Colonic mucosa (tissue), 4 donors: ENCODE measurements around the gene SLC24A5. TPM values are rescaled to one million over a fixed set of nuclear protein-coding genes. Genes with fewer than 3 reads are reported as not detected.

ENCODE experiments used
- DNase-seq: peaks from one replicate; pipeline ENCODE4 v3.0.0-alpha.2; 2020
- H3K27ac ChIP-seq: fragments of 200-600 bp; one replicate; pipeline ENCODE4 v1.8.0; 2021
- H3K27me3 ChIP-seq: fragments of 200-600 bp; one replicate; pipeline ENCODE4 v1.8.0; 2021
- H3K36me3 ChIP-seq: fragments of 200-600 bp; one replicate; pipeline ENCODE4 v1.8.0; 2021
- H3K4me1 ChIP-seq: fragments of 200-600 bp; one replicate; pipeline ENCODE4 v1.8.0; 2021; ENCODE audit warnings: mild to moderate bottlenecking
- H3K4me3 ChIP-seq: fragments of 200-600 bp; one replicate; pipeline ENCODE4 v1.8.0; 2021
- H3K9ac ChIP-seq, 2 donors: one replicate each; pipeline ENCODE4 v1.7.0; 2013; ENCODE audit warnings: control low read depth in 2 of 2, low read depth in 2 of 2, low read length in 2 of 2
- H3K9me3 ChIP-seq: fragments of 200-600 bp; one replicate; pipeline ENCODE4 v1.8.0; 2021
- intact Hi-C: fragments of 100-400 bp; cut with DNase I; formaldehyde crosslinking; loops from one replicate; pipeline ENCODE4 v1.14.1; 2022
- total RNA-seq, 2 donors: library from RNA; stranded (reverse); fragmentation: NEBNext Ultra II Directional in 1 of 2; extraction: Animal tissue kit (Norgen Biotek cat#: 25700) in 1 of 2; gene quantifications; one replicate each; pipeline ENCODE4 v1.2.1, GENCODE V29; 2021
- TF ChIP-seq, protein P1 (sequence below): fragments of 200-600 bp; IDR thresholded peaks from one replicate; pipeline ENCODE4 v1.8.0; 2022; ENCODE audit warnings: antibody characterized with exemption, mild to moderate bottlenecking
- donor health status: healthy.
- donor health status: DM: no; HTN: no; CAD: no.
- donor health status: DM: no; HTN: no; CAD: no.

Gene SLC24A5
- total RNA-seq, 2 donors from 2014 or later = not detected

DNA sequence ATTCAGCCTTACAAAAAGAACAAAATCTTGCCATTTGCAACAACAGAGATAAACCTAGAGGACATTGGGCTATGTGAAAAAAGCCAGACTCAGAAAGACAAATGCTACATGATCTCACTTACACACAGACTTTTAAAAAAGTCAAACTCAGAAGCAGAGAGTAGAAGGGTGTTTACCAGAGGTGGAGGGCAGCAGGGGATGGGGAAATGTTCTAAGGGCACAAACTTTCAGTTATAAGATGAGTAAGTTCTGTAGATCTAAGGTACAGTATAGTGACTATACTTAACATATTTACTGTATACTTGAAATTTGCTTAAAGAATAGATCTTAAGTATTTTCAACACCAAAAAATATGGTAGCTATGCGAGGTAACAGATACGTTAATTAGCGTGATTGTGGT, 54.3 kb downstream of the SLC24A5 start:
- Histone ChIP-seq H3K9me3 (no peaks in the 10 kb centered on the region), H3K9ac (no peak overlapping the region), H3K4me1 (no peaks in the 10 kb centered on the region), H3K27me3 (no peaks in the 10 kb centered on the region), H3K27ac (no peak overlapping the region), H3K36me3 (no peaks in the 10 kb centered on the region), H3K4me3 (no peak overlapping the region)
- TF ChIP-seq, protein P1, sequence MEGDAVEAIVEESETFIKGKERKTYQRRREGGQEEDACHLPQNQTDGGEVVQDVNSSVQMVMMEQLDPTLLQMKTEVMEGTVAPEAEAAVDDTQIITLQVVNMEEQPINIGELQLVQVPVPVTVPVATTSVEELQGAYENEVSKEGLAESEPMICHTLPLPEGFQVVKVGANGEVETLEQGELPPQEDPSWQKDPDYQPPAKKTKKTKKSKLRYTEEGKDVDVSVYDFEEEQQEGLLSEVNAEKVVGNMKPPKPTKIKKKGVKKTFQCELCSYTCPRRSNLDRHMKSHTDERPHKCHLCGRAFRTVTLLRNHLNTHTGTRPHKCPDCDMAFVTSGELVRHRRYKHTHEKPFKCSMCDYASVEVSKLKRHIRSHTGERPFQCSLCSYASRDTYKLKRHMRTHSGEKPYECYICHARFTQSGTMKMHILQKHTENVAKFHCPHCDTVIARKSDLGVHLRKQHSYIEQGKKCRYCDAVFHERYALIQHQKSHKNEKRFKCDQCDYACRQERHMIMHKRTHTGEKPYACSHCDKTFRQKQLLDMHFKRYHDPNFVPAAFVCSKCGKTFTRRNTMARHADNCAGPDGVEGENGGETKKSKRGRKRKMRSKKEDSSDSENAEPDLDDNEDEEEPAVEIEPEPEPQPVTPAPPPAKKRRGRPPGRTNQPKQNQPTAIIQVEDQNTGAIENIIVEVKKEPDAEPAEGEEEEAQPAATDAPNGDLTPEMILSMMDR = no peak
- DNase-seq = no peak
- intact Hi-C loops = no loop called here

DNA sequence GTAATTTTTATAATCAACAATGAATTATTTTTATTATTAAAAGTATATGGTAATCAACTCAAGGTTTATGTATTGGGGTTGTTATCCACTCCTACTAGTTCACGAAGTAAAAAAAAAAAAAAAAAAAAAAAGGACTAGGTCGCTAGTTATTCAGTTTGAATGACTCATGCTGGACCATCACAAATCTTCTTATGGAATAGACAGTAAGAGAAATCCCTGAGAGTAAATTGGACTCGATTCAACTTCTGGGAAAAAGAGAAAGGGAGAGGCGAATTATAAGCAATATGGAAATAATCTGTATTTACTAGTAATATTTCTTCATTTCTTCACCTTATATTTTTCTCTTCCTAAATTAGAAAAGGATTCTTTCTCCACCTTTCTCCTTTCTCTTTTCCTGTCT, 55.3 kb downstream of the SLC24A5 start:
- Histone ChIP-seq H3K9me3 (no peaks in the 10 kb centered on the region), H3K4me3 (no peak overlapping the region), H3K36me3 (no peaks in the 10 kb centered on the region), H3K9ac (no peak overlapping the region), H3K4me1 (no peaks in the 10 kb centered on the region), H3K27me3 (no peaks in the 10 kb centered on the region), H3K27ac (no peak overlapping the region)
- intact Hi-C loops = no loop called here
- no peak for DNase-seq
- TF ChIP-seq, protein P1 = no peak

DNA sequence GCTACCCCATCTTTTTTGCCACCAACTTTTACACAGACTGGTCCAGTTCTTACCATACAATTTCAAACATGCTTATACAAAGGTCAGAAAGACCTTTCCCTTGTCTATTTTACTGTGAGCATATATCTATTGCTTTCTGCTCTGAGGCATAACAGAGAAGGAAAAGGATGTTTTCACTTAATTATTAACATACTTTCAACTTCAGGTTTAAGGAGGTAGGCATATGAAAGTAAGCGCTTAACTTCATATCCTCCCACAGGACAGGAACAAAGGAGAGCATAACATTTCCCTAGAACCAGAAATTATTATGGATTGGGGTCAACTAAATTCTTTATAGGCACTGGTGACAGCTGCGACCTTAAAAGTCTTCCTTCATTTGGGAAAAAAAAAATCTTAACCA, 56.2 kb downstream of the SLC24A5 start:
- H3K27me3 ChIP-seq = no peaks in the 10 kb centered on the region
- H3K27ac ChIP-seq = no peak overlapping the region
- peak overlapping the region; percentile 46 for H3K4me3 ChIP-seq
- TF ChIP-seq, protein P1 = no peak
- intact Hi-C loops = no loop called here
- no peak for DNase-seq
- H3K9ac ChIP-seq = no peak overlapping the region
- H3K4me1 ChIP-seq = no peaks in the 10 kb centered on the region
- no peaks in the 10 kb centered on the region for H3K36me3 ChIP-seq
- no peaks in the 10 kb centered on the region for H3K9me3 ChIP-seq

DNA sequence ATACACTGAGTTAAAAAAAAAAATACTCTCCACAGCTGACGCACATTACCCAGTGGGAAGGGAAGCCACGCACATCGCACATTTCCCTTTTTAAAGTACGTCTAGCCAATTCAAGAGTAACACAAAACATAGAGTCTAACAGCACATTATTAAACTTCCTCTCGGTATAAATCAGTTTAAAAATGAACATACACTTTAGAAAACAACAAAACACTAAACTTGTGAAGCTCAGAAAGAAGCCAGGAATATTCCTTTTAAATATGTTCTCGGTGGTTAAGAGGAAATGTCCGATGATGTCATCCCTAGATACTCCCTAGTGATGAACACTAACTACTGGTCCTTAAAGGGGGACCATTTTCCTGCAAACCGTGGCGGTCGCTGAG, 56.6 kb downstream of the SLC24A5 start:
- Histone ChIP-seq H3K4me1 (no peaks in the 10 kb centered on the region), H3K36me3 (no peaks in the 10 kb centered on the region), H3K4me3 (peak overlapping the region; percentile 46), H3K27ac (peak overlapping the region; percentile 3), H3K27me3 (no peaks in the 10 kb centered on the region), H3K9ac (peak overlapping the region in 1 of 2 donors; percentile 26), H3K9me3 (no peaks in the 10 kb centered on the region)
- TF ChIP-seq, protein P1 = no peak
- no peak for DNase-seq
- intact Hi-C loops = no loop called here

DNA sequence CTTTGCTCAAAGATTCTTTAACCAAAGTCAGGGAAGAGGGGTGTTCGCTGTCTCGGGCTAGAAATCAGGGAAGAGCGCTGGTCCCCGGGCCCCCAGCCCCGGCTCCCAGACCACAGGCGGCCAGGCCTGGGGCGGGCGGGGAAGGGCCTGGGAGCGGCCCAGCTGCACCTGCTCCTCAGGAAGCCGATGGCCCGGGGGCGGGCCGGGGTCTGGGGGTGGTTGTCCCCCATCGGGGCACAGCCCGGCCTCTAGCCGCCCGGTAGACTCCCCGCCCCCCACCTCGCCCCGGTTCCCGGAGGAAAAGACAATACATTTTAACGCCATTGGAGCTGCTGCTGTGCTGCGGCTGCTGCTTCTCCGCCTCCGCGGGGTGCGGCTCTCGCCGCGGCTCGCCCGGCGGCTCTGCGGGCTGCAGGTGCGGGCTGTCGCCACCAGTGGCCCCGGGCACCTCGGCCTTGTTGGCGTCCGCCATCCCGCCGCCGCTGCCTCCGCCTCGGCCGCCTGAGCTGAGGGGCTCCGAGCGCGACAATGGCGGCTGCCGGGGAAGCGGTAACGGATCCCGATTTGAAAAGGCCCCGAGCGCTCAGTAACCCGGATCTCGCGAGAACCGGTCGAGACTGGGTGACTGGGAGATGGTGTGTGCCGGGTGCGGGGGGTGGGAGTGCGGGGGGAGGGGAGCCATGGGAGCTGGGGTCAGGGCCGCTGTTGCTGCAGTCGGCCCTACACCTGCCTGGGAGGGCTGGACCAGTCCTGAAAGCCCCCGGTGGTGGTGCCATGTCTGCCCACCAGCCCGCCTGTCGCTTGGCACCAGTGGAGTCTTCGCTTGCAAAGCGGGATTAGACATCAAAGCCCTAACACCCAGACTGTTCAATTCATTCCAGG, 57.2 kb downstream of the SLC24A5 start, which contains the start of gene MYEF2:
Gene MYEF2 (minus strand): TSS at position 530 of the 882 bp plus-strand sequence. CDS start 58 bp downstream, at position 472.
- peak within 1 kb of the TSS; percentile 26 to 74 for H3K9ac ChIP-seq
- no peaks in the 10 kb centered on the region for H3K27me3 ChIP-seq
- H3K4me3 ChIP-seq = peak within 1 kb of the TSS; percentile 46
- intact Hi-C loops = no loop called here
- peak within 1 kb of the TSS; percentile 3 for H3K27ac ChIP-seq
- H3K9me3 ChIP-seq = no peaks in the 10 kb centered on the region
- no peaks in the 10 kb centered on the region for H3K4me1 ChIP-seq
- H3K36me3 ChIP-seq = no peaks in the 10 kb centered on the region
- TF ChIP-seq, protein P1 = no peak
- peak; percentile 65 for DNase-seq
